GM18873 (cell line): ENCODE measurements around the gene DEAF1.
"Not testable (repeated sequence)": the region's sequence is repeated elsewhere in the genome, so short reads cannot be mapped to it uniquely, and the experiment has no call there.

ENCODE experiments used
- ATAC-seq: cut with Tn5 transposase; IDR thresholded peaks from one replicate; pipeline ENCODE4 v1.9.1; 2021; ENCODE audit warnings: mild to moderate bottlenecking, moderate library complexity, moderate number of reproducible peaks; ENCODE audit not compliant: unreplicated experiment, low FRiP score

Gene DEAF1

GRCh38 chr11:687751-688150, 7.3 kb downstream of the DEAF1 start:
- no peak for ATAC-seq

DNA sequence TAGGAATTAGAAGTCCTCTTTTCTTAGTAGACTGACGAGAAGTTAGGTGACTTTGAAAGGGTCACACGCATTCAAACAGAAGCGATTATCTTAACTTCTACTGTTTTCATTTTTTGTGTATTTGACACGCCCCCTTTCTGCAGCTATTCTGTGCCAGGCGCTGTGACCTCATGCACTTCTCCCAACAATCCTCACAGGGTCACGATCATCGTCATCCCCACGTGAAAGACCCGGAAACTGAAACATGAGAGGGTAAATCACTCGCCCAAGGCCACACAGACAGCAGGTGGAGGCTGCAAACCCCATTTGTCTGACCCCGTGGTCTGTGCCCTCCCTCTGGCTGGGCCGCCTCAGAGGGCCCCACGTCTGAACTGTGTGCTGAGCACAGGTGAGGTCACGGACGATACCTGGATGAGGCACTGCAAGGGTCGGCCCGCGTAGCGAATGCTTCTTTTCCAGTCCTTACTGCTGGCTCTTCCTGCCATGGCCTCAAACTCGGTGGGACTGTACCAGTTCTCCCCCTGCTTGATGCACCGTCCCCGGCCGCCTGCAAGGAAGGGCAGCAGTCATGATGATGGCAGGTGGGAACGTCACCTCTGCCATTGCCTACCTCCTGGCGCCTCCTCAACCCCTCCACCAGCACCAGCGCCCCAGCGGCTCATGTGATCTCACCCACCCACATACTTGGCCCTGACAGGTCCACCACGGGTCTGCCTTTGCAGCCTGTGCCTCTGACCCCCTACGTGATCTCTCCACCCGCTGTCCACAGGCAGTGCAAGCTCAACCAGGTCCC, 8.4 kb downstream of the DEAF1 start:
- no peak for ATAC-seq

DNA sequence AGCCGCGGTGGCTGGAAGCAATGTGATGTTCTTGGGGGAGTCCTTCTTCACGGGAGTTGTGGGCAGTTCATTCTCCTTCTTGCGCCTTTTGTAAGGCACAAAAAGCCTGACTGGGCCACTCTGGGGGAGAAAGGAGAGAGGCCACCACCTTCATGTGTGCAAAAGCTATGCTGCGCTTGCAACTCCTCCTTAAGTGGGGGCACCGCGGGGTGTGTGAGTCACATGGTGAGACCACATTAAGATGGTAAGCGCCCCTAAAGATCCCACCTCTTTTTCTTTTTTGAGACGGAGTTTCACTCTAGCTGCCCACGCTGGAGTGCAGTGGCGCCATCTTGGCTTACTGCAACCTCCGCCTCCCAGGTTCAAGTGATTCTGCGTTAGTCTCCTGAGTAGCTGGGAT, 14.1 kb downstream of the DEAF1 start:
- no peak for ATAC-seq

DNA sequence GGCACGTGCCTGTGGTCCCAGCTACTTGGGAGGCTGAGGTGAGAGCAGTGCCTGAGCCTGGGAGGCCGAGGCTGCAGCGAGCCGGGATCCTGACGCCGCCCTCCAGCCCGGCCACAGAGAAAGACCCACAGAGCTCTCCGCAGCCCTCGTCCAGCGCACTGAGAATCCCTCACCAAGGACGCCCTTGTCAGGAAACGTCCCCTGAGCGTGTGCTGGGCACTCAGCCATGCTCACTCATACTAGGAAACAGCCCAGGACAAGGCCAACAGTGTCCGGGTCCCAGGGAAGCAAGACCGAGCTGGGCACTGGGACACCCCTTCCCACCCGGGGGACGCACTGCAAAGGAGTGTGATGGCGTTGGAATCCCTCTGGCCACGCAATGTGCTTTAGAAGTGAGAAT, 14.5 kb downstream of the DEAF1 start:
- no peak for ATAC-seq

DNA sequence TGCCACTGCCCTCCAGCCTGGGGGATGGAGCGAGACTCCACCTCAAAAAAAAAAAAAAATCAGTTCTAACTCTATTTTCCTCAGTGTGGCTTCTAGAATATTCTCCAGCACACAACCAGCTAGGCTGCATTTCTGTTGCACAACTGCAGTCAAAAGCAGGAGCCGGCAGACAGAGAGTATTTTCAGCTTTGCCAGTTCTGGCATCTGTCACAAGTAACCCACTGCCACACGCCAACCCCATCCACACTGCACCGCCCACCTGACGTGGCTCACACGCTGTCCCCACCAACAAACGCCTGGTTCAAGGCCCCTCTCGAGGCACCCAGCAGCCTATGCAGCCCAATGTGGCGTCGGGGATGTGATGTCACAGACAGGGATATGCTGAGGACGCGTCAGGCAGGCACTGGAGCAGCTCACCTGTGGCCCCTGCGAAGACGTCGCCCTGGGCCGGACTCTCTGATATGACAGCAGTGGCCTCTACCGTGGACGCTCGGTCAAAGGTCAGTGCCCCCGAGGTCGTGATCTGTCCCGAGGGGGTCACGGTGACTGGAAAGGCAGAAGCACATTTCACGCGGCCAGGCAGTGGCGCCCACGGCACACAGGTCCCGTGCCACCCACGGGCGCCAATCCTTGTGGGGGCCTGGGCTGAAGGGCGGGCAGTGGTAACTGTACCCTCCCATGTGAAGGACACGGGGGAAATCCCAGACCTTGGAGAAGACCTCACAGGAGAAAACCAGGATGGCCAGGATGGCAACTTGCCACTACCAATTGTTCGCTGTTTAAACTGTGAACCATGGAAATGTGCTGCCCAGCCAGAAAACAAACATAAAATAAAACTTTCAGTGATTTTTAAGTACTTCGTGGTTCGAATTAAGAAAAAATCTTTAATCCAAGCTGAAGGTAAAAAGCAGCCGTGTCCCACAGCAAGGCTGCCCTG, 15.5 kb downstream of the DEAF1 start:
- ATAC-seq: no peak

DNA sequence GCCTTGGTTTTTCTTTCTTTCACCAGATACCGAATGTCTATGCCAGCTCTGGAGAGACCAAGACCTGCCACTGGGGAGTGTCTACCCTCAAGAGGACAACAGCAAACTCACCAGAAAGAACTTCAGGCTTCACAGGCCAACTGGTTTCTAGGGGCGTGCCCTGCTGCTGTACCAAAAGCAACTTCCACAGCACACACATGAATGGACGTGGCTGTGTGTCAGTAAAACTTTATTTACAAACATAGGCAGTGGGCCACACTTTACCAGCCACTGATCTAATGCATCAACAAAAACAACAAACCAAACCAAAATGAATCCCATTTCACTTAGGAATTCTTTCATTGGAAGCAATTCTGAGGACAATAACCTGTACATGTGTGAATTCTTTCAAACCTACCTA, 16.7 kb downstream of the DEAF1 start:
- ATAC-seq: no peak

DNA sequence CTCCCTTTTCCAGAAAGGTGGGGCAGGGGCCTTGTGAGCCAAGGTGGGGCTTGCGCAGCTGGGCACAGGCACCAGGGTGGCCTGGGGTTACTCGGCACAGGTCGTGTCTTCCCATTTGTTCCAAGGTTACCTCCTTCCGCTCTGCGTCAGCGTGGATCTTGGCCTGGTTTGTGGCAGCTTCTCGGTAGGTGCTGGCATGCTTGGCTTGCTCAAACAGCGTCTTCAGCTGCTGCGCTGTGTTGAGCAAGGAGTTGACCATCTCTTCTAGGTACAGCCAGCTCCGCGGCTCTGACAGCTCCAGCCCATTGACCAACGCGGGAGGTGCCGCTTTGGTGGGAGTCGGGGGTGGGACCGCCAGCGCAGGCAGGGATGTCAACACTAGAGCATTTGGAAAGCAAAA, 20.6 kb downstream of the DEAF1 start:
- ATAC-seq: no peak

DNA sequence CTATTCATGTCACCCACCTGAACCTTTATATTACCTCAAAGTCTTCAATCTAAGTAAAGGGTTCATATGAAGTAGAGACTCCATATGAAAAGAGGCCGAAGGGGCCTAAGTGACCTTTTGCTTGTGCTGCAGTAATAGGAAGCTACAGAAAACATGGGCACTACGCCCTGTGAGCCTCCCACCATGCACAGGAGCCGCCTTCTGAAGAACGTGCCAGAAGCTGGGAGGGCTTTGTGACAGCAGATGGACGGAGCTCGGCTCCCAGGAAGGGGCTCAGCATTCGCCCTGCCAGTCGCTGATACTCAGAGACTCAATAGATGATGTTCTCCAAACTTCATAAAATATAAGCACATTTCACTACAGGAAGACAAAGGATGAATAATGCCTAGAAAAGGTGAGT, 21.2 kb downstream of the DEAF1 start:
- no peak for ATAC-seq

DNA sequence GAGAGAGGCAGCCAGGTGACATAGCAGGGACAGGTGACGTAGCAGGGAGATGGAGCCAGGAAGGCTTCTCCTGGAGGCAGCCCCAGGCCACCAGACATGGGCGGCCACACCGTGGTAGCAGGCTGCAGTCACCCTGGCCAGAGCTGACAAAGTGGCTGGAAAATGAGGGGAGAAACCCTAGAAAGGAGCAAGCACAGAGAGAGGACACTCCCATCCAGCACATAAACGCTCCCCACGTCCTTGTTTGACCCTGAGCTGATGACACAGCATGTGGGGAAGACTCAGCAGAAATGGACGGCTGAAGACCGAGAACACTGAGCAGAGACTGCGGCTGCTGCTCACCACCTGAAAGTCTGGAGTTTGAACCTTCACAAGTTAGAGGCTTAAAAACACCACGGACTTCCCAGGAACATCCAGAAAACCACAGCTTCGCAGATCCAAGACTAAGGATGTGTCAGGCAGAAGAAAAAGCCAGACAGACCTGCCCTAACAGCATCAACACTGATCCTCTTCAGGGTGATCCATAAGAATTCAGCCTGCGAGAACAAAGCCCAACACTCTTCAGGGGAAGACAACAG, 29.2 kb downstream of the DEAF1 start:
- ATAC-seq: no peak

DNA sequence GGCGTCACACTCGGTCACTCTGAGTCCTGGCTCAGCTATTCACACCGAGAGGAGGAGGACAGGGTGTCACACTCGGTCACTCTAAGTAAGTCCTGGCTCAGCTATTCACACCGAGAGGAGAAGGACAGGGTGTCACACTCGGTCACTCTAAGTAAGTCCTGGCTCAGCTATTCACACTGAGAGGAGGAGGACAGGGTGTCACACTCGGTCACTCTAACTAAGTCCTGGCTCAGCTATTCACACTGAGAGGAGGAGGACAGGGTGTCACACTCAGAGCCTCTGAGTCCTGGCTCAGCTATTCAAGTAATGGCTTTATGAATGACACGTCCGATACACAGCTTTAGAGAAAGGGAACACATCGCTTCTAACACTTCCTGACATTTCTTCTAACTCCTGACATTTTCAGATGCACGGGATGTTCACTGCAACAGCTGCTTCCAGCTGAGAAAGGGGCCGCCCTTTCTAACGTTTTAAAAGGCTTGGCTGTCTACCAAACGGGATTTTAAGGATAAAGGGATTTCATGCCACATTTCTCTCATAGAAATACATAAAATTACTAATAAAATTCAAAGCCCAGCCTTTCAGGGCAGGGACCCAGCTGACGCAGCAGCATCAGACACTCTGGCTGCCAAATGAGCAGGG, 29.8 kb downstream of the DEAF1 start:
- ATAC-seq: no peak

GRCh38 chr11:662689-663274, 32.2 kb downstream of the DEAF1 start:
- no peak for ATAC-seq

GRCh38 chr11:660681-661444, 34.2 kb downstream of the DEAF1 start:
- ATAC-seq: no peak

DNA sequence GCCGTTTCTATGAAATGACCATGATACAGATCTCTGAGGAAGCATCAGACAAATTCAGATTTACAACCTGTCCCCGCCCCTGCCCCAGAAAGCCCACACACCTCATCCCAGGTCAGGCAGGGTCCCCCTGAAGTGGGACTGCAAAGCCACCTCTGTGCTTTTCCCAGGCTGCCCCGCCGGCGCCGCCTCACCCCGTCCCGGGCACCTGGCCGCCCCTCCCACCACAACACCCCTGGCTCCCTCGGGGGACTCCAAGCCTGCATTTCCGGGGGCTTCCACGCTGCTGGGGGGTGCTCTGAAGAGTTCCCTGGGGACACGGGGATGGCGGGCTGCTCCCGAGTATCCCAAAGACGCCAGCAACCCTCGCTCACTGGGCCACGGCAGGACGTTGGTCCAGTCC, 34.7 kb downstream of the DEAF1 start:
- ATAC-seq: no peak

DNA sequence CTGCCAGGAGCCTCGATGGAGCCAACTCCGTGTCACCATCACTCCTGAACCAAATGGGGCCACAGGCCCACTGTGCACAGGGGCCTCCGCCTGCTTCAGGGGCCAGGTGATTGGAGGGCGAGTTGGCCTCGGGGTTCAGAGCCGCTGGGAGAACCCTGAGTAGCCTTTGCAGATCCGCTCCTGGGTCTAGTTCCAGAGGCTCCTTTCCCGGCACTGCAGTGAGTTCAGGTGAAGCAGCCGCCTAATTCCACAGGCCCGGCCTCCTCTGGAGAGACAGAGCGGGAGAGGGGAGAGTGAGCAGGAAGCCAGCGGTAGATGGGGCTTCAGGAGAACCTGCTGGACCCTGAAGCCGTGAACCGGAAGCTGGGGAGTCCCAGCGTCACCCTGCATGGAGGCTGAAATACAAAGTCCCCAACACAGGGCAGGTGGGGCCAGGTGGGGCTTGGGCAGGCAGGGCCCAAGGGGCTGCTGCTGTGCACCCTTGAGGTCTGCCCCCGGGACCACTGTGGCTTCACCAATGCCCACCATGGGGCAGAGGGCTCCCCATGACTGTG, 35.4 kb downstream of the DEAF1 start:
- no peak for ATAC-seq

- no peak for ATAC-seq
Measured at GRCh38 chr11:657691-658126, 37.3 kb downstream of the DEAF1 start.

- no peak for ATAC-seq
Measured at GRCh38 chr11:656866-657265, 38.2 kb downstream of the DEAF1 start.

DNA sequence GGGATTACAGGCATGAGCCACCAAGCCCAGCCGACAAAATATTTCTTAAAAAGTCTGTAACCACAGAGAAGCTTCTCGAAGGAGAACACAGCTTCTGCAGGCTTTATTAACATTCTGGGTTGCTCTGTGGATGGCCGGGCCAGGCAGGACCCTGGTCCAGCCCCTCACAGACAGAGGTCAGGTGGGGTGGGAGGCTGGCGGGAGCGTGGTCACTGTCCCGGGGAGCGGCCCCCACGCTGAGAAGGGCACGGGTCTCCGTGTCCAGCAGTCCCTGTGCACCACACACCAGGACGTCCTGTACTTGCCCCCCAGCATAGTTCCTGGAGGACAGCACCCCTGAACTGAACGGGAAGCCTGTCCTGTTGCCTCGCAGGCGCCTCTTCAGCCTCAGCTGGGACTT, 38.6 kb downstream of the DEAF1 start:
- ATAC-seq: no peak

- no peak for ATAC-seq
Measured at GRCh38 chr11:655036-655726, 39.8 kb downstream of the DEAF1 start.

GRCh38 chr11:654444-654843, 40.6 kb downstream of the DEAF1 start:
- not testable (repeated sequence) for ATAC-seq
